HCT116 (cell line): ENCODE data around the gene CHL1. TPM values are rescaled to one million over a fixed set of nuclear protein-coding genes. Genes with fewer than 3 reads are reported as not detected.

Source experiments
- ATAC-seq: fragments of 200-7000 bp; cut with Tn5 transposase; 2 replicates; pipeline ENCODE4 v1.9.1; 2020; ENCODE audit warnings: mild to moderate bottlenecking, moderate library complexity
- BruUV-seq: library from RNA; stranded (reverse); fragments of 400-500 nt; replicated peaks from 2 replicates; lab custom pipeline; 2021; lab: Mats Ljungman, UMichigan
- CTCF ChIA-PET: fragments of 300-600 bp; sonication (Branson Sonifier 250); formaldehyde crosslinking; loops from one replicate; lab custom pipeline; 2021; ENCODE audit warnings: antibody characterized with exemption; lab: Charles Lee
- POLR2A ChIA-PET: fragments of 300-600, 350-600 bp; sonication (Branson Sonifier 250); formaldehyde crosslinking; loops from one replicate; lab custom pipeline; 2021; ENCODE audit warnings: antibody characterized with exemption; lab: Charles Lee
- RAD21 ChIA-PET, 2 experiments: fragments of 300-600 bp; sonication (Branson Sonifier 250); formaldehyde crosslinking; loops; one replicate each; lab custom pipeline; 2023; ENCODE audit warnings: low total read pairs in 2 of 2; ENCODE audit not compliant: uncharacterized antibody in 2 of 2, unreplicated experiment in 2 of 2, low non-redundant PET in 1 of 2; lab: Charles Lee
- DNase-seq: peaks from one replicate; pipeline ENCODE4 v3.0.0-alpha.2; 2010; ENCODE audit warnings: low read depth, low spot score
- H2AFZ ChIP-seq: fragments of 200-600 bp; shearing (Covaris generic), sonication (generic); 2 replicates; pipeline ENCODE4 v1.6.1; 2017; ENCODE audit warnings: low read depth, mixed run types, mixed read lengths, antibody characterized with exemption, low read length; ENCODE audit not compliant: poor library complexity, severe bottlenecking
- H3K27ac ChIP-seq: 2 replicates; pipeline ENCODE4 v1.5.1; 2012; ENCODE audit warnings: low read depth, low read length
- H3K27me3 ChIP-seq: fragments of 200-600 bp; sonication (generic); 2 replicates; pipeline ENCODE4 v1.6.1; 2016; ENCODE audit warnings: mixed run types, low read length, mixed read lengths; ENCODE audit not compliant: insufficient read depth
- H3K36me3 ChIP-seq, 2 experiments: fragments of 200-500 bp in 1 of 2; fragments of 200-600 bp in 1 of 2; sonication (Bioruptor generic) in 1 of 2; sonication (generic) in 1 of 2; 2 replicates each; pipeline versions ENCODE4 v1.5.1 to v1.6.1; 2014 to 2016; ENCODE audit warnings: low read length in 2 of 2, inconsistent platforms in 1 of 2, mixed read lengths in 1 of 2, mixed run types in 1 of 2; ENCODE audit not compliant: insufficient read depth in 2 of 2, control insufficient read depth in 1 of 2
- H3K4me1 ChIP-seq, 2 experiments: fragments of 200-600 bp in 1 of 2; sonication (generic) in 1 of 2; 2 replicates each; pipeline versions ENCODE4 v1.5.1 to v1.6.1; 2012 to 2017; ENCODE audit warnings: low read length in 2 of 2, inconsistent platforms in 1 of 2, mild to moderate bottlenecking in 1 of 2, mixed read lengths in 1 of 2, mixed run types in 1 of 2, moderate library complexity in 1 of 2; ENCODE audit not compliant: insufficient read depth in 2 of 2, control insufficient read depth in 1 of 2
- H3K4me2 ChIP-seq: fragments of 200-600 bp; sonication (generic); 2 replicates; pipeline ENCODE4 v1.6.1; 2017; ENCODE audit warnings: mixed run types, low read length, mixed read lengths
- H3K4me3 ChIP-seq, 2 experiments: fragments of 200-600 bp in 1 of 2; sonication (generic) in 1 of 2; replicated peaks in 1 of 2; 2 replicates each; pipeline ENCODE4 v1.5.1; 2011 to 2016; ENCODE audit warnings: low read length in 2 of 2, control low read depth in 1 of 2, low read depth in 1 of 2, mild to moderate bottlenecking in 1 of 2, mixed read lengths in 1 of 2, mixed run types in 1 of 2
- H3K79me2 ChIP-seq: fragments of 200-600 bp; sonication (generic); 2 replicates; pipeline ENCODE4 v1.6.1; 2017; ENCODE audit warnings: mild to moderate bottlenecking, mixed run types, low read length, moderate library complexity, mixed read lengths; ENCODE audit not compliant: insufficient read depth
- H3K9ac ChIP-seq: fragments of 200-600 bp; sonication (generic); 2 replicates; pipeline ENCODE4 v1.6.1; 2016; ENCODE audit warnings: low read length, mixed read lengths
- H3K9me2 ChIP-seq: fragments of 200-600 bp; sonication (generic), shearing (Covaris generic); 2 replicates; pipeline ENCODE4 v1.6.1; 2017; ENCODE audit warnings: mixed run types, mild to moderate bottlenecking, moderate library complexity; ENCODE audit not compliant: insufficient read depth
- H3K9me3 ChIP-seq, 2 experiments: fragments of 200-500 bp in 1 of 2; fragments of 200-600 bp in 1 of 2; sonication (Bioruptor generic) in 1 of 2; sonication (generic) in 1 of 2; 2 replicates each; pipeline ENCODE4 v1.6.1; 2014 to 2017; ENCODE audit warnings: low read length in 2 of 2, mixed read lengths in 2 of 2, inconsistent platforms in 1 of 2, low read depth in 1 of 2, mild to moderate bottlenecking in 1 of 2, mixed run types in 1 of 2, moderate library complexity in 1 of 2; ENCODE audit not compliant: control insufficient read depth in 1 of 2, insufficient read depth in 1 of 2
- H4K20me1 ChIP-seq: fragments of 200-600 bp; sonication (generic), shearing (Covaris generic); 2 replicates; pipeline ENCODE4 v1.6.1; 2017; ENCODE audit warnings: mixed run types, mild to moderate bottlenecking, moderate library complexity; ENCODE audit not compliant: insufficient read depth
- CBX3 ChIP-seq: IDR thresholded peaks from 2 replicates; pipeline ENCODE4 v1.6.1; 2012; ENCODE audit warnings: low read depth
- FOSL1 ChIP-seq: IDR thresholded peaks from 2 replicates; pipeline ENCODE4 v1.6.1; 2012; ENCODE audit warnings: low read depth
- POLR2AphosphoS5 ChIP-seq: IDR thresholded peaks from 2 replicates; pipeline ENCODE4 v1.6.1; 2011; ENCODE audit warnings: mild to moderate bottlenecking, low read depth, low read length, moderate library complexity
- RAD21 ChIP-seq: IDR thresholded peaks from 2 replicates; pipeline ENCODE4 v1.6.1; 2012; ENCODE audit warnings: low read depth, mild to moderate bottlenecking
- SP1 ChIP-seq: IDR thresholded peaks from 2 replicates; pipeline ENCODE4 v1.6.1; 2012; ENCODE audit warnings: low read depth
- TCF7L2 ChIP-seq: IDR thresholded peaks from 2 replicates; pipeline ENCODE4 v1.7.0; 2011; ENCODE audit warnings: borderline replicate concordance, inconsistent platforms; ENCODE audit not compliant: insufficient read depth, insufficient read length; ENCODE audit errors: extremely low read depth
- YY1 ChIP-seq: IDR thresholded peaks from 2 replicates; pipeline ENCODE4 v1.6.1; 2011; ENCODE audit warnings: low read length, low read depth, moderate library complexity, mild to moderate bottlenecking; ENCODE audit not compliant: insufficient replicate concordance; ENCODE audit errors: extremely low read depth
- intact Hi-C: fragments of 100-400 bp; cut with micrococcal nuclease; formaldehyde crosslinking; loops from 2 replicates; pipeline ENCODE4 v1.10.0; 2022
- total RNA-seq: library from RNA; stranded (reverse); gene quantifications from one replicate; pipeline ENCODE4 v1.2.1, GENCODE V29; 2021; ENCODE audit not compliant: unreplicated experiment
- TF ChIP-seq, protein P1 (sequence below), 3 experiments: fragments of 200-600 bp in 1 of 3; sonication (generic) in 1 of 3; IDR thresholded peaks in 2 of 3; conservative IDR thresholded peaks in 1 of 3; 2 replicates each; pipeline ENCODE4 v1.5.1; 2012 to 2017; ENCODE audit warnings: low read depth in 2 of 3, low read length in 2 of 3, antibody characterized with exemption in 1 of 3, borderline replicate concordance in 1 of 3, control low read depth in 1 of 3, mild to moderate bottlenecking in 1 of 3, mixed read lengths in 1 of 3, mixed run types in 1 of 3, moderate library complexity in 1 of 3; ENCODE audit not compliant: insufficient read depth in 1 of 3
- TF ChIP-seq, protein P2 (sequence below): IDR thresholded peaks from 2 replicates; pipeline ENCODE4 v1.6.1; 2012; ENCODE audit warnings: low read depth
- TF ChIP-seq, protein P3 (sequence below): IDR thresholded peaks from 2 replicates; pipeline ENCODE4 v1.6.1; 2011; ENCODE audit warnings: mild to moderate bottlenecking, low read length, moderate library complexity; ENCODE audit not compliant: insufficient replicate concordance; ENCODE audit errors: extremely low read depth

Gene CHL1
- total RNA-seq, 1 experiment from 2014 or later: not detected

DNA sequence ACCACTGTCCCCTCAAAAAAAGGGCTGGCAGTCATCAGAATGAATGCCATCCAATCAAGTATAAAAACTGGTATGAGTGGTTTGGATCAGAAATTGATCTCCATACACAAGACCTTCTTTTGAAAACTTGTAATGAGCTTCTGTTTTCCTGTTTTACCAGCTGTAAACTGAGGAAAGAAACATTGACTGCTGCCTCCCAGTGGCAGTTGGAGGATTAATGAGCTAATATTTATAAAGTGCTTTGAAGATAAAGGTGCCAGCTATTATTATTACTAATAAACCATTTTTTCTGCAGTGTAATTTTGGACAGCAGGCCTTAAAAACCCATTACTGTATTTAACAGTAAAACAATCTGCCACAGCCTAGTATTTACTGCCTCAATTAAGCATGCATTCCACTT lies 11.4 kb downstream of the CHL1 start:
- CTCF ChIA-PET: no interaction called here
- Histone ChIP-seq H3K4me3 (no peak overlapping the region), H3K9me3 (peaks cover 16 to 30% of the 10 kb centered on the region in 2 experiments; a peak in 2 of 4 replicates), H3K4me1 (no peaks in the 10 kb centered on the region)
- no peak for TF ChIP-seq FOSL1
- TF ChIP-seq, protein P1, sequence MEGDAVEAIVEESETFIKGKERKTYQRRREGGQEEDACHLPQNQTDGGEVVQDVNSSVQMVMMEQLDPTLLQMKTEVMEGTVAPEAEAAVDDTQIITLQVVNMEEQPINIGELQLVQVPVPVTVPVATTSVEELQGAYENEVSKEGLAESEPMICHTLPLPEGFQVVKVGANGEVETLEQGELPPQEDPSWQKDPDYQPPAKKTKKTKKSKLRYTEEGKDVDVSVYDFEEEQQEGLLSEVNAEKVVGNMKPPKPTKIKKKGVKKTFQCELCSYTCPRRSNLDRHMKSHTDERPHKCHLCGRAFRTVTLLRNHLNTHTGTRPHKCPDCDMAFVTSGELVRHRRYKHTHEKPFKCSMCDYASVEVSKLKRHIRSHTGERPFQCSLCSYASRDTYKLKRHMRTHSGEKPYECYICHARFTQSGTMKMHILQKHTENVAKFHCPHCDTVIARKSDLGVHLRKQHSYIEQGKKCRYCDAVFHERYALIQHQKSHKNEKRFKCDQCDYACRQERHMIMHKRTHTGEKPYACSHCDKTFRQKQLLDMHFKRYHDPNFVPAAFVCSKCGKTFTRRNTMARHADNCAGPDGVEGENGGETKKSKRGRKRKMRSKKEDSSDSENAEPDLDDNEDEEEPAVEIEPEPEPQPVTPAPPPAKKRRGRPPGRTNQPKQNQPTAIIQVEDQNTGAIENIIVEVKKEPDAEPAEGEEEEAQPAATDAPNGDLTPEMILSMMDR (IDR thresholded peaks at IDR 0.05 in 2 of 3, conservative IDR thresholded peaks at IDR 0.05 in 1 of 3; ENCODE audit: borderline replicate concordance in 1 of 3, insufficient read depth in 1 of 3, low read depth in 2 of 3, low read length in 2 of 3): no peak
- no peak for TF ChIP-seq RAD21
- TF ChIP-seq, protein P2, sequence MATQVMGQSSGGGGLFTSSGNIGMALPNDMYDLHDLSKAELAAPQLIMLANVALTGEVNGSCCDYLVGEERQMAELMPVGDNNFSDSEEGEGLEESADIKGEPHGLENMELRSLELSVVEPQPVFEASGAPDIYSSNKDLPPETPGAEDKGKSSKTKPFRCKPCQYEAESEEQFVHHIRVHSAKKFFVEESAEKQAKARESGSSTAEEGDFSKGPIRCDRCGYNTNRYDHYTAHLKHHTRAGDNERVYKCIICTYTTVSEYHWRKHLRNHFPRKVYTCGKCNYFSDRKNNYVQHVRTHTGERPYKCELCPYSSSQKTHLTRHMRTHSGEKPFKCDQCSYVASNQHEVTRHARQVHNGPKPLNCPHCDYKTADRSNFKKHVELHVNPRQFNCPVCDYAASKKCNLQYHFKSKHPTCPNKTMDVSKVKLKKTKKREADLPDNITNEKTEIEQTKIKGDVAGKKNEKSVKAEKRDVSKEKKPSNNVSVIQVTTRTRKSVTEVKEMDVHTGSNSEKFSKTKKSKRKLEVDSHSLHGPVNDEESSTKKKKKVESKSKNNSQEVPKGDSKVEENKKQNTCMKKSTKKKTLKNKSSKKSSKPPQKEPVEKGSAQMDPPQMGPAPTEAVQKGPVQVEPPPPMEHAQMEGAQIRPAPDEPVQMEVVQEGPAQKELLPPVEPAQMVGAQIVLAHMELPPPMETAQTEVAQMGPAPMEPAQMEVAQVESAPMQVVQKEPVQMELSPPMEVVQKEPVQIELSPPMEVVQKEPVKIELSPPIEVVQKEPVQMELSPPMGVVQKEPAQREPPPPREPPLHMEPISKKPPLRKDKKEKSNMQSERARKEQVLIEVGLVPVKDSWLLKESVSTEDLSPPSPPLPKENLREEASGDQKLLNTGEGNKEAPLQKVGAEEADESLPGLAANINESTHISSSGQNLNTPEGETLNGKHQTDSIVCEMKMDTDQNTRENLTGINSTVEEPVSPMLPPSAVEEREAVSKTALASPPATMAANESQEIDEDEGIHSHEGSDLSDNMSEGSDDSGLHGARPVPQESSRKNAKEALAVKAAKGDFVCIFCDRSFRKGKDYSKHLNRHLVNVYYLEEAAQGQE: no peak
- no peak for TF ChIP-seq YY1
- no peak for TF ChIP-seq CBX3
- no peak for TF ChIP-seq TCF7L2
- TF ChIP-seq, protein P3, sequence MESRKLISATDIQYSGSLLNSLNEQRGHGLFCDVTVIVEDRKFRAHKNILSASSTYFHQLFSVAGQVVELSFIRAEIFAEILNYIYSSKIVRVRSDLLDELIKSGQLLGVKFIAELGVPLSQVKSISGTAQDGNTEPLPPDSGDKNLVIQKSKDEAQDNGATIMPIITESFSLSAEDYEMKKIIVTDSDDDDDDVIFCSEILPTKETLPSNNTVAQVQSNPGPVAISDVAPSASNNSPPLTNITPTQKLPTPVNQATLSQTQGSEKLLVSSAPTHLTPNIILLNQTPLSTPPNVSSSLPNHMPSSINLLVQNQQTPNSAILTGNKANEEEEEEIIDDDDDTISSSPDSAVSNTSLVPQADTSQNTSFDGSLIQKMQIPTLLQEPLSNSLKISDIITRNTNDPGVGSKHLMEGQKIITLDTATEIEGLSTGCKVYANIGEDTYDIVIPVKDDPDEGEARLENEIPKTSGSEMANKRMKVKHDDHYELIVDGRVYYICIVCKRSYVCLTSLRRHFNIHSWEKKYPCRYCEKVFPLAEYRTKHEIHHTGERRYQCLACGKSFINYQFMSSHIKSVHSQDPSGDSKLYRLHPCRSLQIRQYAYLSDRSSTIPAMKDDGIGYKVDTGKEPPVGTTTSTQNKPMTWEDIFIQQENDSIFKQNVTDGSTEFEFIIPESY: no peak
- no peak for TF ChIP-seq POLR2AphosphoS5
- no peak for TF ChIP-seq SP1
- TF ChIP-seq, all 23 proteins: peak for 0
- intact Hi-C loops: no loop called here
- Histone ChIP-seq H3K4me2 (no peak overlapping the region), H3K36me3 (no peaks in the 10 kb centered on the region), H3K79me2 (no peaks in the 10 kb centered on the region), H2AFZ (no peak overlapping the region), H4K20me1 (no peaks in the 10 kb centered on the region), H3K27ac (no peak overlapping the region), H3K9me2 (no peaks in the 10 kb centered on the region), H3K27me3 (no peaks in the 10 kb centered on the region), H3K9ac (no peak overlapping the region)
- no TSS peak for BruUV-seq
- ATAC-seq (no peak), DNase-seq (no peak)
- POLR2A ChIA-PET: no interaction called here
- RAD21 ChIA-PET: no interaction called here
